Activated CD8-positive, alpha-beta T cell treated with anti-CD3 and anti-CD28 coated beads for 36 hours (primary cell): ENCODE results near the gene SAMD8. TPM values are rescaled to one million over a fixed set of nuclear protein-coding genes. Genes with fewer than 3 reads are reported as not detected.

Experiments used
- ATAC-seq: fragments of 200-7000 bp; cut with Tn5 transposase; one replicate; pipeline ENCODE4 v1.10.0; 2021; ENCODE audit warnings: mild to moderate bottlenecking, moderate library complexity
- CTCF ChIA-PET: fragments of 350-600 bp; sonication (Branson Sonifier 250); formaldehyde crosslinking; loops from one replicate; lab custom pipeline; 2021; ENCODE audit warnings: antibody characterized with exemption; lab: Charles Lee
- POLR2A ChIA-PET: fragments of 350-600 bp; sonication (Branson Sonifier 250); formaldehyde crosslinking; loops from one replicate; lab custom pipeline; 2021; ENCODE audit warnings: antibody characterized with exemption; lab: Charles Lee
- DNase-seq: peaks from one replicate; pipeline ENCODE4 v3.0.0-alpha.2; 2020
- H3K27ac Mint-ChIP-seq: one replicate; pipeline ENCODE4 v1.8.0; 2021; ENCODE audit warnings: mild to moderate bottlenecking, mixed read lengths
- H3K27me3 Mint-ChIP-seq: one replicate; pipeline ENCODE4 v1.8.0; 2021; ENCODE audit warnings: mixed read lengths
- H3K36me3 Mint-ChIP-seq: one replicate; pipeline ENCODE4 v1.8.0; 2021; ENCODE audit warnings: low read depth, mixed read lengths
- H3K4me1 Mint-ChIP-seq: one replicate; pipeline ENCODE4 v1.8.0; 2021; ENCODE audit warnings: low read depth, mixed read lengths
- H3K4me3 Mint-ChIP-seq: one replicate; pipeline ENCODE4 v1.8.0; 2021; ENCODE audit warnings: mild to moderate bottlenecking, moderate library complexity, mixed read lengths
- H3K9me3 Mint-ChIP-seq: one replicate; pipeline ENCODE4 v1.8.0; 2021; ENCODE audit warnings: mixed read lengths
- CTCF ChIP-seq: fragments of 200-600 bp; IDR thresholded peaks from one replicate; pipeline ENCODE4 v1.8.0; 2022; ENCODE audit warnings: antibody characterized with exemption, mild to moderate bottlenecking
- intact Hi-C: fragments of 100-400 bp; cut with micrococcal nuclease; formaldehyde crosslinking; loops from one replicate; pipeline ENCODE4 v1.10.0; 2022
- total RNA-seq, 2 experiments: library from RNA; stranded (reverse); gene quantifications; one replicate each; pipeline ENCODE4 v1.2.3, GENCODE V29; 2021

The SAMD8 gene
- total RNA-seq, 2 experiments from 2014 or later = 21.9 to 23.7 TPM

GRCh38 chr10:75076348-75076747 lies 35.1 kb upstream of the SAMD8 start:
- POLR2A ChIA-PET = interaction anchor here (0.6 kb wide), 1 partner anchor 11 kb away, joined by 3 read pairs; no protein-coding TSS in a partner anchor

GRCh38 chr10:75079436-75080083 lies 31.9 kb upstream of the SAMD8 start:
- ChIA-PET CTCF (no interaction called here), POLR2A (interaction anchor here (0.6 kb wide), 1 partner anchor 123 kb away, joined by 3 read pairs; no protein-coding TSS in a partner anchor)
- Mint-ChIP-seq H3K27ac (no peak overlapping the region), H3K4me1 (peaks cover 12% of the 10 kb centered on the region), H3K4me3 (no peak overlapping the region), H3K36me3 (no peaks in the 10 kb centered on the region), H3K27me3 (no peaks in the 10 kb centered on the region), H3K9me3 (no peaks in the 10 kb centered on the region)
- DNase-seq (no peak), ATAC-seq (no peak)
- intact Hi-C loops = no loop called here
- no peak for TF ChIP-seq CTCF

More at GRCh38 chr10:75076348-75076747, 35.1 kb upstream of the SAMD8 start:
- Mint-ChIP-seq H3K4me3 (no peak overlapping the region), H3K4me1 (peaks cover 13% of the 10 kb centered on the region), H3K9me3 (no peaks in the 10 kb centered on the region), H3K36me3 (no peaks in the 10 kb centered on the region), H3K27me3 (no peaks in the 10 kb centered on the region), H3K27ac (no peak overlapping the region)
- intact Hi-C loops = no loop called here
- ATAC-seq (no peak), DNase-seq (no peak)
- CTCF ChIA-PET = interaction anchor here (1.2 kb wide), 1 partner anchor 159 kb away, joined by 3 read pairs; the partner anchor contains the start of gene COMTD1
- TF ChIP-seq CTCF = no peak

- Mint-ChIP-seq H3K27ac (no peak overlapping the region), H3K9me3 (no peaks in the 10 kb centered on the region), H3K36me3 (no peaks in the 10 kb centered on the region), H3K27me3 (no peaks in the 10 kb centered on the region), H3K4me3 (no peak overlapping the region), H3K4me1 (peaks cover 2% of the 10 kb centered on the region)
- ATAC-seq (no peak), DNase-seq (no peak)
- CTCF ChIA-PET = no interaction called here
- no peak for TF ChIP-seq CTCF
- POLR2A ChIA-PET = no interaction called here
- intact Hi-C loops = no loop called here
These were observed 30.9 kb upstream of the SAMD8 start for GRCh38 chr10:75080554-75080953.

GRCh38 chr10:75081379-75081778 lies 30.1 kb upstream of the SAMD8 start:
- DNase-seq (no peak), ATAC-seq (no peak)
- Mint-ChIP-seq H3K36me3 (no peaks in the 10 kb centered on the region), H3K27ac (no peak overlapping the region), H3K9me3 (no peaks in the 10 kb centered on the region), H3K27me3 (no peaks in the 10 kb centered on the region), H3K4me1 (no peaks in the 10 kb centered on the region), H3K4me3 (no peak overlapping the region)
- intact Hi-C loops = no loop called here
- ChIA-PET CTCF (interaction anchor here (1.4 kb wide), 1 partner anchor 107 kb away, joined by 3 read pairs; no protein-coding TSS in a partner anchor), POLR2A (interaction anchor here (0.6 kb wide), 1 partner anchor 696 kb away, joined by 3 read pairs; no protein-coding TSS in a partner anchor)
- no peak for TF ChIP-seq CTCF
